ENCODE data around the gene CEMIP.

CEMIP gene

DNA sequence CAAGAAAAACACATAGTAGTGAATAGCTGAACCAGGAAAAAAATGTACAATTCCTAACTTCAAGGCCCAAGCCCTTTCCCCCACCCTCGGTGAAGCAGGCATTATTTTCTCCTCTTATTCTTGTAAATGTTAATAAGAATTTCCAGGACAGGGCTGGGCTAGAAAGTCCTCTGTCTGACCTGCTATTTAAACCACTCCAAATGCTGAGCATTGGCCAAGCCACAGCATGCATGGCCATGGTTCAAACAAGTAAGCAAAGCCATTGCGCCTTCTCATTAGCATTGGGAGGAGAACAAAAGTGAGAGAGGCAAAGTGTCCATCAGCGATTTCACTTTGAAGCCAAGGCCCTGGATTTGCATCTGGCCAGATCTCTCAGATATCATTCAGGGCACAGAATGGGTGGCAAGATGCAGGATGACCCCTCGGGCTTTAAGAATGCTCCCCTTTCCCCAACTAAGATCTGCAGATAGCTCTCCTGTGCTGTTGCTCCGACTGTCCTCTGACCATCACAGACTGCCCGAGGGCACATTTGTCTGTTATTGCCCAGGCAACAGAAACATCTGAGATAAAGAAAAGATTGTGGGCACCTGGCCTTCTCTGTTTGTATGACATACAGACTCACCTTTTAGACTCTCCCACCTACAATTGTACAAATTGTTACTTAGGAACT, 46.3 kb downstream of the CEMIP start:
- DNase-seq, result no peak

DNA sequence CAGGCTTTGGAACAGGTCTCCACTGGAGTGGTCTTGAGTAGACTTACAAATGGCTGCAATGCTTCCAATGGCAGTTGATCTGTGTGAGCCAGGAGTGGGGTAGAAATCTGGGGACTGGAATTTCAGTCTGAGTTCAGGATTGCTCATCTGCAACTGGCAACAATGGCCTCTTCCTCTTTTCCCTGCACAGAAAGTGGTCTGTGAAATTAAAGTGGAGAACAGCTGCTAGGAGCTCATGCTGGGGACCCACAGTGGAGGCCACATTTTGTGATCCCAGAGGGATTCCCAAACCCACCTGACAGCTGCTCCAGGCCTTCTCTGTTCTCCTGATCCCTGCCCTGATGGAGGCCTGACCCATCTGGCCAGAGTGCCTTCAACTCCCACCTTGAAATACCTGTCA, 49.6 kb downstream of the CEMIP start:
- no peak for DNase-seq

DNA sequence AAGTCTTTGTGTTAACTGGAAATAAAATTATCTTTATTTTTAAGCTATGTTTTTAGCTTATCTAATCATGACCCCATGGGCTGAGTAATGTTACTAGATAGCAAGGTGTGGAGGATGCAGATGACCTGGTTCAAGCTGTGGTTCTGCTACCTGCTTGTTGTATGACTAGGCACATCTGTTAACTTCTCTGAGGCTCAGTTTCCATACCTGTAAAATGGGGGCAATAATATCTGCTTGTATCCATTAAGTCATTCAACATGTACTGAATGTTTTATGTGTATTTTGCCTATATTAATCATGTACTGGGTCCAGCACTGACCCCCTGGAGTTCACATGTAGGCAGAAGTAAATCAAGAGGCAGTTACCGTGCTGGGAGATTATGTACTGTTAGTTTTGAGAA, 51.5 kb downstream of the CEMIP start:
- no peak for DNase-seq

DNA sequence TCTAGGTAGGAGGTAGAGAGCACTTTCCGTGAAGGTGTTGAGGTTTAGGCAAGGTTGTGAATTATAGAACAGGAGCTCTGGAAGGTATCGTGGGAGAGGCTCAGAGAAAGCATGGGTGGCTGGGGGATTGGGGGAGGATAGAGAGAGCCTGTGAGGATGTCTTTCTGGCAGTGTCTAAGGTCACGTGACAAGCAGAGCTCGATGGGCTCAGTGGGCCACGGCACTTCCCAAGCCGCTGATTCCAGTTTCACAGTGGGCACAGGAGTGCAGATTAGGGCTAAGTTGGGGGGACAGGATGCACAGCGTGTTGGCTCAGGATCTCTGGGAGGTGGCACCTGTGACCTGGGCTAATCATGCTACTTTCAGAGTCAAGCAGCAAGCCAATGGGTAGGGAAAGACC, 52.0 kb downstream of the CEMIP start:
- DNase-seq, result no peak

DNA sequence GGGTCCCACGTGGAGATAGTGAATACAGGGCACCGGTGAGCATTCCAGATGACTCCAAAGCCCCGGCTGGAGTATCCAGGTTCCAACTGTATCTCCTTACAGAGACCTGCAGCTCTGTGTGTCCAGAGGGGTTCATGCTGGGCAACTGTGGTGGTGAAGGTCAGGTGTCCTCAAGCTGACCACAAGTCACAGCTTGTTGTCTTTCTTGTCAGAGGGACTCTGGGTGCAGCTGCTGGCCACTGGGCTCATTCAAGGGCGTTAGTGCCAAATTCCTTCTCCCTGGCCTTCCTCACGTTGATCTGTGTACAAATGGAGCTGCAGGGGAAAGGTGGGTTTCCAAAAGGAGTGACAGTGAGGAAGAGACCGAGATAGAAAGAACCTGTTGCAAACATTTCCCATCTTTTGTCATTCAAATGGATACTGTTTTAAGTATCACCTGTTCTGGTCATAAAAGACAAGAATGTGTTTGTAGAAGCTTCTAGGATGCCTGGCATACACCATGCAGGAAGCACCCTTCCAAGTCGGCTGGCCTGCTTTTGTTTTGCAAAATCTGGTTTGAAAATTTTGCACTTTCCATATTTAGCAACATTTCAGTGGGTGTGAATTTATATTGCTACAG, 52.5 kb downstream of the CEMIP start:
- DNase-seq, result no peak

DNA sequence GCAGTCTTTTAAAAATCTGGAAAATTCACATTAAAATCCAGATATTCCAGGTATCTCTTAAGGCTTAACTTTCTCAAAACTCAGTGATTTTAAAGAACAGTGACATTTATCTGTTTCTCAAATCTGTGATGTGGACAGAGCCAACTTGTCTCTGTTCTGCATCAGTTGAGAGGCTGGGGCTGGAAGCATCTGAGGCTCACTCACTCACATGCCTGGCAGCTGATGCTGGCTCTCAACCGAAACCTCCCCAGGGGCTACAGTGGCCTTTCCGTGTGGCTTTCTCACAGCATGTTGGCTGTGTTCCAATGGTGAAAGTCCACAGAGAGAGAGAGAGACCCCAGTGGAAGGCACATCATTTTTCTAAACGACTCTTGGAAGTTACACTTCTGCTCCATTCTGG, 53.5 kb downstream of the CEMIP start:
- DNase-seq, result no peak

DNA sequence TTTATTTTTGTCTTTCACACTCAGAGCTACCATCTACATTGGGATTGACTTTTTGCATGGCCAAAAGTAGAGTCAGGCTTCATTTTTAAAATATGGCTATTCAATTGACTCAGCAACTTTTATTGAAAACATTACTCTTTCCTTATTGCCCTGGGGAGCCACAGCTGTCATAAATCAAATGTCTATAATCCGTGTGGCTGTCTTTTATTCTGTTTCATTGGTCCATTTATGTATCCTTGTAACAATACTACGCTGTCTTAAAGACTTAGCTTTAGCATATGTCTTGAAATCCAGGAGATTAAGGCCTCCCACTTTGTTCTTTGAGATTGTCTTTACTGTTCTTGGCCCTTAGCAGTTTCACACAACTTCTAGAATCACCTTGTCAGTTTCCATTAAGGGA, 55.2 kb downstream of the CEMIP start:
- no peak for DNase-seq

DNA sequence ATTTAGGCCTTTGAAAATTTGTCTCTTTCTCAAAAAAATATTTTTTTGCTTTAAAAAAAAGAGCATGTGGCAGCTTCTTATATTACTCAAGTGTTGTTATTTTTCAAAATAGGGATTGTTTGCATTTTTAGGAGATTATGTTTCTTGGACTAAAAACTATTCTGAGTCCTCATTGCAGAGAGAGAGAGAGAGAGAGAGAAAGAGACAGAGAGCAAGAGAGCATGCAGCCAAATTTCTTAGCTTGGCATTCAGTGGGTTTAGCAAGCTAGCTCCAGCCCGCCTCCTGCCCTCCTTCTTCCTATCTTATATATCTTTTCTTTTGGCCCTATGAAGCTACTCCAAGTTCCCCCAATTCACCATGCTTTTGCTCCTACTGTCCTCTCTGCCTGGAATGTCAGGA, 55.7 kb downstream of the CEMIP start:
- no peak for DNase-seq

DNA sequence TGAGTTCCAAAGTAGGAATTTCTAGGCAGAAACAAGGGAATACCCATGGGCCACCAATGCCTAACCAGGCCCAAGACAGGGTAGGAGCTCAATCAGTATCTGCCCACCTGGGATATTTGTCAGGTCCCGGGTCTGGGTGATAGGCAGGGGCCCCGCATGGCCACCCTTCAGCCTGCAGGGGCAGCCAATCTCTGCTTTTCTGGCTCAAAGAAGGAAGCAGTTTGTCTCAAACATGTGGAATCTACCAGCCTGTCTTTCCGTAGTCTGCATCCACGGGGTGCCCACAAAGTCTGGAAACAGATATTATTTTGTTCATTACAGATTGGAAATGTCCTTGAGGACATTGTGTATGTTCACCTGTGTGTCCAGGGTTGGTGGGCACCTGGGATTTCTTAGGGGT, 56.2 kb downstream of the CEMIP start:
- DNase-seq, result no peak

DNA sequence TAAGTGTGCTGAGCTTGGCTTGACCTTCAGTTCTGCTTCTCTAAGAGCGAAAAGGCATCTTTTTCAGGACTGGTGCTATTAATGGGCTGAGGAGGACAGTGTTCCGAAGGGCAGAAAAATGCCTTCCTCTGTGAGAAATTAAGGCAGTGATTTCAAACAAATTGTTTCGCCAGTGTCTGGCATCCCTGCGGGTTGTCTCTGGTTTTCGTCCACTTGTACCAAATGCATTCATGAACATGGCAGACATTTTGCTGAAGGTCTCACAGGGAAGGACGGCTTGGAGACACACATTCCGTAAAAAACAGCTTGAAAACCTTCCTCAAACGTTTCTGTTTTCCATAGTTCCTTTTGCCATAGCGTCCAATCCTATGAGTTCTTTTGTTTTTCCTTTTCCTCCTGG, 57.1 kb downstream of the CEMIP start:
- no peak for DNase-seq

DNA sequence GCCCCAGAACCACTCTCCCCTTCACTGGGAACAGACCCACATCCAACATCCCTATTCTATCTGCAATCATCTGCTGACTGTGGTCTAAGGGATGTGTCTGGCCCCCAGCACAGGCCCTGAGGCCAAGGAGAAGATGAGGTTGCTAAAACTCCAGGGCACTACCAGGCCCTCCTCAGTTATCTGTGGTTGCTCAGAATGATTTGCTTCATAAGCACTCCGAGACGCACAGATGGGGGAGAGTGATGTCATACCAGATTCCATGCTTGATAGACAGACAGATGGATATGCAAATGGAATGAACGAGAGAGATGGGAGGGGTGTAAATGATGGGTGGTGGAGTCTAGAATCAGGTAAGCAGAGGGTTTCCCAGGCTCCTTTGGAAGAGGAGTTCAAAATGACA, 57.8 kb downstream of the CEMIP start:
- no peak for DNase-seq

DNA sequence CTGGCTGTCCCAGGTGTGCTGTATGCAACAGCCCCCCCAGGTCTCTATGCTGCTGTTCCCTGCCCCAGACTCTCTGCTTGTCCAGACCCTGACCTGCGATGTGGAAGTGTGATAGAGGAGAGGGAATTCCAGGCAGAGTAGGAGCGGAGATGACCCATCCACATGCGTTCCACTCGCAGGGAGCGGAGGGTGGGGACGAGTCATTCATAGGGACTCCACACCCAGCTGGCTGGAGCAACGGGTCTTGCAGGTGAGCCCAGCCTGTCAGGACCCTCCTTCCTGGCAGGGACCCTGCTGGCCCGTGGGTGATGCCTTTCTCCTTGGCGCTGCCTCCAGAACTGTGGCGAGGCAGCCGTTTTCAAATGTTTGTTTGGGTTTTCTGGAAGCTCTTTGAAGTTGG, 58.8 kb downstream of the CEMIP start:
- DNase-seq, result no peak

DNA sequence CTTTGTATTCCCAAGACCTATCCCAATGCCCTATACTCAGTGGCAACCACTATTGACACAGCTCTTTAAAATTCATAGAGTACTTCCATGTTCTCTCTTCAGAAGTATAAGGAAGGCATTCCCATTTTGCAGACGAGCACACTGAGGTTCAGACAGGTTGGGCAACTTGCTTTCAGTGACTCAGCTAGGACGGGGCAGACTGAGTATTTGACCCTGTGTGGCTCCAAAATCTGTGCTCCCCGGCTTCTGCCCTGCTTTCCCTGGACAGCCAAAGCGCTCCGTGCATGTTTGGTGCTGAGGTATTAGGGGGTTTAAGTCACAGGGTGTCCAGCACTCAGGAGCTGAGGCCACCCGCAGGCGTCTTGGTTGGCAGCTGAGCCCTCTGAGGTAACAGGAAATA, 59.5 kb downstream of the CEMIP start:
- no peak for DNase-seq

DNA sequence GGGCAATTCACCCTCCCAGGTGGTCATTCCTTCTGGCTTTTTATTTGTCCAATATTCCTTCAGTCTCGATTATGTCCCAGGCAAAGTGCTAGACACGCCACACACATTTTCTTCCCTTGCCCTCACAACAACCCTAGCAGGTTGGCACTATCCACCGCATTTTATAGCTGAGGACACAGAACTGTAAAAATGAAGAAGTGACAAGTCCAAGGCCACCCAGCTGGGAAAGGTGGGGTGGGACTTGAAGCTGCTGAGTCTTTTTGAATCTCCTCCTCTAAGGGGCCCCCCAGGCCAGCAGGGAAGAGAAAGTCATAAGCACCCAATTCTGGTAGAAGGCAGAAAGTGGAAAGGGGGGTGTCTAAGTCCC, 60.6 kb downstream of the CEMIP start:
- no peak for DNase-seq

DNA sequence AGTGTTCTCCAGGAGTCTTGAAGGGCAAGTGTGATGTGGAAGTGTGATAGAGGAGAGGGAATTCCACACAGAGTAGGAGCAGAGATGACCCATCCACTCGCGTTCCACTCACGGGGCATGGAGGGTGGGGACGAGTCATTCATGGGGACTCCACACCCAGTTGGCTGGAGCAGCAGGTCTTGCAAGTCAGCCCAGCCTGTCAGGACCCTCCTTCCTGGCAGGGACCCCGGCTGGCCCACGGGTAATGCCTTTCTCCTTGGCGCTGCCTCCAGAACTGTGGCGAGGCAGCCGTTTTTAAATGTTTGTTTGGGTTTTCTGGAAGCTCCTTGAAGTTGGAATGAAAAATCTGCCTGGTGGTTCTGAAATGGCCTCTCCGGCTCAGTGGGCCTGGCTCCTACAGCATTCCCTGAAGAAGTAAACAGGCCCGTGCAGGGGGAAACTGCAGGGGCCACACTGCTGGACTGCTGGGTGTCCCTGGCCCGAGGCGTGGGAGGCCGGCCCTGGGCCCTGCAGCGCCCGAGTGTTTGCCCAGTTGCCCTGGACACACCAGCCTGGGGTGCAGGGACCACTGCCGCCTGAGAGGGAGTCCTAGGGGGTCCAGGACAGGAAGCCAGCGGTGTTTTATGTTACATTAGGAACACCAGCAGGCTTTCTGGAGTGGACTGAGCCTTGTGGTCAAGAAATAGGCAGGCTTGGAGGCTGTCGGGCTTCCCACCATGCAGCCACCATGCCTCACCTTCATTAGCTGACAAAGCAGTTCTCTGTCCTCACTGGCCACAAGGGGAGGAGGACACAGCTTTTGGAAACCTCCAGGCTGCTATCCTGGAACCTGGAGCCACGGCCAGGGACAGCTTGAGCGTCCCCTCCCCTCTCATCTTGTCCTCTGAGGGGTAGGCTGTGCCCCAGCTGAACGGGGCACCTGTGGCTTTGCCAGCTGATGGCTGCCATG, 61.3 kb downstream of the CEMIP start:
- no peak for DNase-seq

DNA sequence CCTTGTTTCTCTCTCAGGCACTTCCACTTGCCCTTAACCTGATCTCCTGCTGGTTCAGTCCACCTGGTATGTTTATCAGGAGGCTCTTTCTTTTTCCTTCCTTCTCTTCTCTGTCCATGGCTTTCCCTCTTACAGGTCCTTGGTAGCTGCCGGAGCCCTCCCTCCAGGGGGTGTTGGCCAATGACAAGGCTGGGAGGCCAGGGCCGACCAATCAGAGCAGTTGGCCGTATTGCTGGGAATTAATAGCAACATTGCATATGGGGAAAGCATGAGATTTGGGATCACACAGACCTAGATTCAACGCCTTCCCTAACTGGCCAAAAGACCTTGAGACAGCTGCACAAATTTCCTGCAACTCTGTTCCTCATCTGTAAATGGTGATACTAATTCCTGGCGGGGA, 62.4 kb downstream of the CEMIP start:
- DNase-seq, result no peak

DNA sequence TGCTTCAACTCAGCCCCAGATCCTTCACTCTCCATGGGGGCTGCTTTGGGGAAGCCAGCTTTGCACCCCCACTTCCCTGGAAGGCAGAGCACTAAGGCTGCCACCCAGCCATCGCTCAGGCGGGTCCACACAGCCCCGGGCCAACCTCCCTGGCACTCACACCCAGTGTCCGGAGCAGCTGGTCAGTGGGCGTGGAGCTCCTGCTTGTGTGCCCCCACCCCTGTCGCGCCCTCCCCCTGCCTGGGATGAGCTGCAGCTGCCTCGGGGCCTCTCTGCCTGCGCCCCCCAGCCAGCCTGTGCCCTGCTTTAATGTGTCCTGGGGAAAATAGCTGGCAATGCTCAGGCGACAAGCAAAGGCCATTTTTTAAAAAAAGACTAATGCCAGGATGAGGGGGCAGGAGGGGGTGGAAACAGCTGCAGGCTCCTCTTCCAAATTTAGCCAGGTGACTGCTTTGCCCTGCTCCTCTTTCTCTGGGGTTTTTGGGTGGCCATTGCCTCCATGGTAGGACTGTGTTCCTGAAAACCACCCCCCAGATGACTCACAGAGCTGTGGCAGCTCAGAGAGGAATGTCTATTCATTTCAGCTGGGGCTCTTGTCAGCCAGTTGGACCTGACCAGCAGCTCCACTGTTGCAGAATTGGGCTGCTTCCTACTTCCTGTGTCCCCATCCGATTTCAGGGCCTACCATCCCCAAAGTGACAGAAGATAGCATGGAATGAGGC, 65.0 kb downstream of the CEMIP start:
- DNase-seq, result no peak

DNA sequence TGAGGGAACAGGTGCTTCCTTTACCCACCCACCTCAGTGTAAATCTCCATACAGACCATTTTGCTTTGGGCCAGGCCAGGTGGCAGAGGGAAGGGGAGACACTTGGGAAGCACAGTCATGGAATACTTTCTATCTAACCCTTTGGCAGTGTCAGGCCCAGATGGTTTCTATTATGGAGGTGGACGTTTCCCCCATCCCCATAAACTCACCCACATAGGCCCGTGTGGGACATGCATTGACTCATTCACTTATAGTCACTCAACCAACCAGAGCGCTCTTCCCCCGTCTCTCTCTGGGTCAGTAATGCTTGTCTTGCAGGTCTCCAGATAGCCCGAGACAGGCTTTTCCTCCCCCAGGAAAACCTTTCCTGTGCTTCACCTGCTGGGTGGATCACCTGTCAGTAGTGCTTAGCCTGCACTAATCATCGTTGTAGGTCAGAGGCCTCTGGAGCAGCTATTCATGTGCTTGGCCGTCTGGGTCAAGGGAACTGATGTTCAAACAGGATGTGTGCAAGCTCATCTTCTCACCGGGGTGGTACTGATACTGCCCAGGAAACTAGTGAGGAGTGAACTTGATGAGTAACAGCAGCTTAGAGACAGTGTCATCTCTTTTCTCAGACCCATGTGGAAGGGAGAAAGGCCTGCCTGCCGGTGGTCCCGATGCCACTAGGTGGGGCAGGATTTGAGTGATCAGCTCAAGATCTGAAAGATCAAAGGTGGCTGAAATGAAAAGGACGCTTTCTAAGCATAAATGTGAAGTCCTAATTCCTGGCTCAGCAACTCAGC, 67.1 kb downstream of the CEMIP start:
- no peak for DNase-seq

DNA sequence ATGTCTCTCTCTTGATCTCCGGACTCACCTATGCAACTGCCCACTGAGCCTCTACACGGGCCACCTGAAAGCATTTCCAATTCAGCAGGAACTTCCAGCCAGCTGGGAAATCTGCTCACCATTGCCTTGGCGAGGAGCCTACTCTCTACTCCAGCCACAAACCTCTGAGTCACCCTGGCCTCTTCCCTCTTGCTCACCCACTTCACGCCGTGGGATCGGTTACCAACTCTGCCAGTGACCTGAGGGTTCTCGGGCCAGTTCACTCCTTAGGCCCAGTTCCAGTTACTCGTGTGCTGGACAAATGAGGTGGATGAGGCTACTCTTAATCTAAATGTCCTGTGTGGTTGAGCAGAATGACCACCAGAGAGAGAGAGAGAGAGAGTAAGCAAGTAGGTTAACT, 70.1 kb downstream of the CEMIP start:
- DNase-seq, result no peak

DNA sequence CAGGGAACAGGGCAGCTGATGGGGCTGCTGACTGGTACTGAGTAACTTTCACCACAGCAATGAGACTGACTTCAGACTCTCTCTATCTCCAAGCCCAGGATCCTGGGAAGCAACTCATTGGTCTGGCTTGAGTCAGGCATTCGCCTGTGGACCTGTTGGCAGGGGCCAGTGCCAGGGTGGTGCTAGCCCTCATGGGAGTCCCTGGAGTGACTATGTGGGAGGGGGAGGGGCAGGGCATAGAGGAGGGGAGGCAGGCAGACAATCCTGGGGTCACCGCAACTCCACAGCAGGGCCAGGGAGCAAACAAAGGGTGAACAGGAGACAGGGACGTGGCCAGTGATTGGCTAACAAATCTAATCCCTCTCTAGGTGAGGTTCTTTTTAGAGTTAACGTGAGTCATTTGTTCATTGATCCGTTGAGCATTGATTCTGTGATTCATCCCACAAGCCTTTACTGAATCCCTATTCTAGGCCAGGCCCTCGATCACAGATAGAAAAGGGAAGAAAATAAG, 71.8 kb downstream of the CEMIP start:
- no peak for DNase-seq

DNA sequence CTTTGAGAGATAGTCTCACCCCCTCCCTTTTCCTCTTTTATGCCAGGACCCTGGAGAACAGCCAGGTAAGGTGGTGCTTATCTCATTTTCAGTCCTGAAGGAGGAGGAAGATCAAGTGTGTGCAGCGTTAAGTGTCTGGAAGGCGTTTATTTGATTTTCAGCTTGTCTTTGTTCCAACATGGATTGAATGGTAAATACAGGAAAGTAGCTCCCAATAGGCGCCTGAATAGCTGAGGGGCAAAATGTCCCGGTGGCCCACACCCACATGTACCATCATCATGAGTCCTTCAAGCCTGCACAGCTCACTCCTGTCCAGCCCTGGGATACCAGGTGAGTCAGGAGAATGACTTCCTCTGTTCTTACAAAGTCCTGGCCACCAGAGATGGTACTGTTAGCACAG, 73.5 kb downstream of the CEMIP start:
- no peak for DNase-seq

DNA sequence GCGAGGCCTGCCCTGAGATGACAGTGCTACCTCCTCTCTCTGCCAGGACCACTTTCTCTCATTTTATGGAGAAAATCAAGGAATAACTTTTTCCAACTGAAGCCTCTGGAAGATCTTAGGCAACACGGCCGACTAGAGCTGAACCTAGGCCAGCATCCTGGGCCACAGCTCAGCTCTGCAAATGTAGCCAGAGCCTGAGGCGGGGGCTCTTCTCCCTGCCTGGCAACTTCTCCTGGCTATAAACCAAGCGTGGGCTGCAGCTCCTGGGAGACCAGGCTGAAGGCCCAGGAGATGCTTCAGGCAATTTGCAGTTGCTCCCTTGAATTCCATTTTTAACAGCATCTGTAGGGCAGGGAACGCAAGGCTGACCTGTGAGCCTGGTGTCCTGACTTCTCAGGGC, 74.9 kb downstream of the CEMIP start:
- DNase-seq, result no peak
